H1 (cell line): ENCODE data around the gene CEP72. TPM values are rescaled to one million over a fixed set of nuclear protein-coding genes. Genes with fewer than 3 reads are reported as not detected.

ENCODE experiments used
- EGR1 ChIP-seq: IDR thresholded peaks from 2 replicates; pipeline ENCODE4 v1.6.1; 2011; ENCODE audit warnings: low read depth, low read length, borderline replicate concordance
- polyA plus RNA-seq, 7 experiments: library from polyadenylated mRNA; depleted of rRNA in 3 of 7; stranded (reverse) in 5 of 7; unstranded in 2 of 7; fragments of >200 nt in 5 of 7; fragments of 200-250 nt in 2 of 7; gene quantifications; 1 replicate in 5 of 7; 2 replicates in 1 of 7; 4 replicates in 1 of 7; pipeline versions ENCODE4 v1.2.1 to v1.2.3, GENCODE V29; 2011 to 2013; ENCODE audit warnings: missing spikeins in 2 of 7, mixed read lengths in 2 of 7
- total RNA-seq: library from RNA; stranded (reverse); fragmentation: NEBNext Ultra II Directional; extraction: Animal tissue kit (Norgen Biotek cat#: 25700); gene quantifications from 2 replicates; pipeline ENCODE4 v1.2.1, GENCODE V29; 2021

CEP72 gene
- total and polyA plus RNA-seq, 2 of the 8 experiments (the other 6 are each of a cell fraction or from before 2014, with no cell fraction given) = 13.1 to 19.6 TPM

DNA sequence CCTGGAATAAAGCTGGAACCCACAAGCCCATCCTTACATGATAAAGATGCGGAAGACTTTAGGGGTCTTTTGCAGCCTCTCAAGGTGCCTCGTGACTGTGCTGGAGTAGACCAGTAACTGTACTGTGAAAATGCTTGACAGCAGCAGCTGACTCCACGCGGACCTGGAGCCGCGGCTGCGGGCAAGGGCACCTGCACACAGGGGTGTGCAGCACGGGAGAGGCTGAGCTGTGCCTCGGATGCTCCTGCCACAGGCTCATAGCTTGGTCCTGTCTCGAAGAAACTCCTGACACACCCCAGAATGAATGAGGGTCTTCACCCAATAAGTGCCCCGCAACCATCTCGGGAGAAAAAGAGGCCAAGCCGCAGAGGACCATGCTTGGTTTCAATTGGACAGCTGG, 40.3 kb upstream of the CEP72 start (continued):
- no peak for TF ChIP-seq EGR1
- TF ChIP-seq, all 59 proteins: peak for 0
